Left lung (tissue), 10 donors: ENCODE results near the gene PTPRN2. TPM values are rescaled to one million over a fixed set of nuclear protein-coding genes. Genes with fewer than 3 reads are reported as not detected.

Experiments
- ATAC-seq: fragments of 200-7000 bp; cut with Tn5 transposase; one replicate; pipeline ENCODE4 v1.9.1; 2020; ENCODE audit warnings: moderate library complexity
- DNase-seq, 4 donors: peaks; one replicate each; pipeline ENCODE4 v3.0.0-alpha.2; 2013 to 2020
- H3K27ac ChIP-seq, 2 donors: fragments of 200-600 bp; sonication (generic) in 1 of 2; one replicate each; pipeline versions ENCODE4 v1.5.0 to v1.8.0; 2020 to 2021
- H3K27me3 ChIP-seq, 2 donors: fragments of 200-600 bp; sonication (generic) in 1 of 2; one replicate each; pipeline versions ENCODE4 v1.5.0 to v1.8.0; 2020 to 2021
- H3K36me3 ChIP-seq, 2 donors: fragments of 200-600 bp; sonication (generic) in 1 of 2; one replicate each; pipeline versions ENCODE4 v1.5.0 to v1.8.0; 2020 to 2021
- H3K4me1 ChIP-seq, 2 donors: fragments of 200-600 bp; one replicate each; pipeline ENCODE4 v1.8.0; 2021
- H3K4me3 ChIP-seq, 2 donors: fragments of 200-600 bp; sonication (generic) in 1 of 2; one replicate each; pipeline versions ENCODE4 v1.5.0 to v1.8.0; 2020 to 2021; ENCODE audit warnings: mild to moderate bottlenecking in 1 of 2
- H3K9me3 ChIP-seq, 2 donors: fragments of 200-600 bp; sonication (generic) in 1 of 2; one replicate each; pipeline versions ENCODE4 v1.5.0 to v1.8.0; 2020 to 2021
- CTCF ChIP-seq, 2 donors: fragments of 200-600 bp; sonication (generic) in 1 of 2; IDR thresholded peaks; one replicate each; pipeline versions ENCODE4 v1.5.0 to v1.8.0; 2021; ENCODE audit warnings: antibody characterized with exemption in 2 of 2
- intact Hi-C, 2 donors: fragments of 100-400 bp; cut with DNase I; formaldehyde crosslinking; loops; one replicate each; pipeline versions ENCODE4 v1.11.2 to v1.14.2; 2022
- polyA plus RNA-seq, 6 donors: library from polyadenylated mRNA; unstranded; fragments of 120-200 nt; gene quantifications; one replicate each; pipeline ENCODE4 v1.2.1, GENCODE V29; 2013; ENCODE audit not compliant: insufficient read length in 6 of 6
- total RNA-seq, 2 donors: library from RNA; stranded (reverse); fragmentation: NEBNext Ultra II Directional; extraction: Animal tissue kit (Norgen Biotek cat#: 25700); gene quantifications; one replicate each; pipeline ENCODE4 v1.2.1, GENCODE V29; 2021
- donor health status: DM: no; HTN: yes; CAD: no.
- donor health status: DM: no; HTN: no; CAD: no.

The PTPRN2 gene
- total and polyA plus RNA-seq, 8 donors, result 4.0 to 7.8 (median 6.8) TPM

GRCh38 chr7:157892751-157893523, 694.7 kb downstream of the PTPRN2 start:
- TF ChIP-seq CTCF (IDR thresholded peaks at IDR 0.05), result no peak
- intact Hi-C loops, result no loop called here
- no peak overlapping the region for H3K4me3 ChIP-seq
- no peak overlapping the region for H3K27ac ChIP-seq
- H3K9me3 ChIP-seq, result no peaks in the 10 kb centered on the region
- no peaks in the 10 kb centered on the region for H3K4me1 ChIP-seq
- ATAC-seq (no peak), DNase-seq (peak in 1 of 4 donors; percentile 39)
- H3K36me3 ChIP-seq, result no peaks in the 10 kb centered on the region
- peaks cover 0 to 14% of the 10 kb centered on the region in 2 donors for H3K27me3 ChIP-seq

GRCh38 chr7:157890921-157891401, 696.7 kb downstream of the PTPRN2 start:
- no peaks in the 10 kb centered on the region for H3K36me3 ChIP-seq
- H3K4me1 ChIP-seq, result no peaks in the 10 kb centered on the region
- DNase-seq (peak in 1 of 4 donors; percentile 34), ATAC-seq (no peak)
- H3K4me3 ChIP-seq, result no peak overlapping the region
- no peaks in the 10 kb centered on the region for H3K9me3 ChIP-seq
- intact Hi-C loops, result no loop called here
- H3K27ac ChIP-seq, result no peak overlapping the region
- TF ChIP-seq CTCF (IDR thresholded peaks at IDR 0.05), result no peak
- H3K27me3 ChIP-seq, result peaks cover 0 to 8% of the 10 kb centered on the region in 2 donors

GRCh38 chr7:157889480-157889879, 698.1 kb downstream of the PTPRN2 start:
- Histone ChIP-seq H3K9me3 (peaks cover 0 to 2% of the 10 kb centered on the region in 2 donors), H3K36me3 (no peaks in the 10 kb centered on the region), H3K27ac (no peak overlapping the region), H3K27me3 (peaks cover 0 to 8% of the 10 kb centered on the region in 2 donors), H3K4me1 (no peaks in the 10 kb centered on the region), H3K4me3 (no peak overlapping the region)
- ATAC-seq, result no peak
- TF ChIP-seq CTCF (IDR thresholded peaks at IDR 0.05), result no peak
- intact Hi-C loops, result no loop called here
- DNase-seq, result no peak

GRCh38 chr7:157888579-157888978, 699.0 kb downstream of the PTPRN2 start:
- H3K4me1 ChIP-seq, result no peaks in the 10 kb centered on the region
- H3K27ac ChIP-seq, result no peak overlapping the region
- peaks cover 0 to 7% of the 10 kb centered on the region in 2 donors for H3K9me3 ChIP-seq
- DNase-seq, result peak in 1 of 4 donors; percentile 34
- H3K27me3 ChIP-seq, result peaks cover 0 to 8% of the 10 kb centered on the region in 2 donors
- no peak for ATAC-seq
- intact Hi-C loops, result no loop called here
- no peak for TF ChIP-seq CTCF (IDR thresholded peaks at IDR 0.05)
- no peak overlapping the region for H3K4me3 ChIP-seq
- no peaks in the 10 kb centered on the region for H3K36me3 ChIP-seq

- peaks cover 0 to 4% of the 10 kb centered on the region in 2 donors for H3K27me3 ChIP-seq
- no peaks in the 10 kb centered on the region for H3K36me3 ChIP-seq
- no peak overlapping the region for H3K4me3 ChIP-seq
- H3K27ac ChIP-seq, result no peak overlapping the region
- ATAC-seq (no peak), DNase-seq (no peak)
- H3K4me1 ChIP-seq, result no peaks in the 10 kb centered on the region
- TF ChIP-seq CTCF (IDR thresholded peaks at IDR 0.05), result no peak
- intact Hi-C loops, result no loop called here
- peaks cover 0 to 9% of the 10 kb centered on the region in 2 donors for H3K9me3 ChIP-seq
Measured at GRCh38 chr7:157887400-157887799, 700.2 kb downstream of the PTPRN2 start.
